PFSK-1 (cell line): ENCODE data around the gene ZYX.

Experiments
- POLR2AphosphoS5 ChIP-seq: IDR thresholded peaks from 2 replicates; pipeline ENCODE4 v1.6.1; 2012; ENCODE audit warnings: low read depth, mild to moderate bottlenecking, control low read depth, low read length, moderate library complexity
- SIN3A ChIP-seq: IDR thresholded peaks from 2 replicates; pipeline ENCODE4 v1.6.1; 2012; ENCODE audit warnings: mild to moderate bottlenecking, low read length, moderate library complexity, borderline replicate concordance; ENCODE audit not compliant: insufficient read depth
- TAF1 ChIP-seq: IDR thresholded peaks from 2 replicates; pipeline ENCODE4 v1.6.1; 2012; ENCODE audit warnings: low read length, control low read depth, borderline replicate concordance; ENCODE audit not compliant: insufficient read depth

DNA sequence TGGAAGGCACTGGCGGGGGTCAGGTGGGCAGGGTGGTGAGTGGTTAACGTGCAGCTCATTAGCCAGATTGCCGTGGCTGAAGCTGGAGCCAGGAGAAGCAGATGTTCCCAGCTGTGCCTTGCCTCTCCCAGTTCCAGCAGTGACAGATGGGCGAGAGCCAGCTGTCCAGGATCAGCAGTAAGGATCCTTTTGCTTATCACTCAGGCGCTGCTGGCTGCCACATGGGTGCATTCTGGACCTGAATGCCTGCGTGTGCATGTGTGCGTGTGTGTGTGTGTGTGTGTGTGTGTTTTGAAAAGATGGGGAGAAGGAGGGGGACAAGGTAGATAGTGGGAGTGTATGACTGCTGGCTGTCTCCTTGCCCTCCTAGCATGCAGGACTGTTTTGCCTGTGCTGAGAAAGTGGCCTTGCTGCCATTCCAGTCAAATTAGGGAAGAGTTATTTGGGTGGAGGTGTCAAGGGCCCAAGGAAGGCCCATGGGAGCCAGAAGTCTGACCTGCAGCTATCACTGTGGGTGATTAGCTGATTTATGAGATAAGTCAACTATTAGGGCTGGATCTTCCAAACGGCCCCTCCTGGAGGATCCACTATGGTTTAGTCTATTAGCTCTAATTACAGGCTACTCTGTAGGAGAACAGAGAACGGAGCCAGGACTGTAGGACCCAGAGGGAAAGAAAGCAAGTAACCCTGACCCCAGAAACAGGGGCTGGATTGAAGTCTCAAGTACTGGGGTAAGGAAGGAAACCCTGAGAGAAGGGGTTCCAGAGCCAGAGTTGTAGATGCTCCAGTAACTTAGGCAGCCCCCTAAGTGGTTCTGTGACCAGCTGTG, 24.2 kb downstream of the ZYX start:
- TF ChIP-seq POLR2AphosphoS5 (no peak), SIN3A (no peak), TAF1 (no peak)
